ENCODE measurements around the gene MTRF1. TPM values are rescaled to one million over a fixed set of nuclear protein-coding genes. Genes with fewer than 3 reads are reported as not detected.

Gene MTRF1
- total and polyA plus RNA-seq, 2 of the 4 experiments (the other 2 are of a cell fraction): 9.7 to 12.4 TPM

DNA sequence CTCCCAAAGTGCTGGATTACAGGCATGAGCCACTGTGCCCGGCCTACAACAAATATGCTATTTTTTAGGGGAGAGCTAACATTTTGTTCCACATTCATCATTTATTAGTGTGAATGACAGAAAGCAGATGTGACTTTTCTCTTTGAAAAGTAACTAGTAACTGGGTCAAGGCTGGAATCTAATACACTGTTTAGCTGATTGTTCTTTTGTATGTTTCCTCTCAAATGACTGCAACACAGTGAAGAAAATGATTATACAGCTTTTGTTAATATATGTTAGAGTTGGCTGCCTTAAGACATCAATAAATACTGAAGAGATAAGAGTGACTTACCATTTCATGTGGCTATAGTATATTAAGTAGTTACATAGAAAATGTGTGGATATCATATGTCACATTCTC is 27.0 kb downstream of the MTRF1 start:
- Histone ChIP-seq H3K27ac (ENCODE audit: insufficient read depth, low read length) (no peak overlapping the region), H4K5ac (ENCODE audit: low read depth, low read length) (no peak overlapping the region), H2BK120ac (ENCODE audit: low read depth, low read length) (no peak overlapping the region), H3K23ac (ENCODE audit: low read depth, low read length) (no peak overlapping the region), H2AK9ac (replicated peaks; ENCODE audit: low read depth, low read length, poor library complexity) (no peak overlapping the region), H3K9me1 (ENCODE audit: insufficient read depth, low read length) (0 out of 2 replicates have a peak, but pooled peaks cover 2% of the 10 kb centered on the region), H2AK5ac (ENCODE audit: low read depth, low read length) (no peak overlapping the region), H4K8ac (ENCODE audit: low read depth in 2 of 2, low read length in 2 of 2) (no peak overlapping the region), H3K79me1 (ENCODE audit: low read depth in 1 of 2, low read length in 2 of 2) (no peaks in the 10 kb centered on the region), H3K9me3 (ENCODE audit: control insufficient read depth, insufficient read depth, low read length) (no peaks in the 10 kb centered on the region), H2BK5ac (ENCODE audit: low read depth, low read length, poor library complexity, severe bottlenecking) (no peak overlapping the region), H3K4ac (ENCODE audit: low read depth, low read length) (no peak overlapping the region), H3K36me3 (ENCODE audit: control insufficient read depth, insufficient read depth, low read length) (peaks cover 8% of the 10 kb centered on the region; the same call in 1 of the 2 replicates), H3K4me2 (ENCODE audit: low read depth, low read length) (no peak overlapping the region), H3K56ac (ENCODE audit: extremely low read depth, insufficient read depth, low read length) (no peak overlapping the region), H2BK15ac (ENCODE audit: low read depth, low read length) (no peak overlapping the region), H3K4me1 (ENCODE audit: control insufficient read depth, insufficient read depth, low read length) (peaks cover 2% of the 10 kb centered on the region; the same call in 1 of the 2 replicates), H2BK20ac (ENCODE audit: low read depth, low read length) (no peak overlapping the region), H4K91ac (ENCODE audit: insufficient read depth, low read depth, low read length) (no peak overlapping the region), H3K14ac (replicated peaks; ENCODE audit: low read depth, low read length) (no peak overlapping the region), H2AFZ (replicated peaks; ENCODE audit: low read length, poor library complexity) (no peak overlapping the region), H3K4me3 (ENCODE audit: insufficient read depth, low read depth, low read length) (no peak overlapping the region), H3K9ac (ENCODE audit: low read depth, low read length) (no peak overlapping the region), H3K18ac (ENCODE audit: low read depth, low read length) (no peak overlapping the region), H3K27me3 (ENCODE audit: control insufficient read depth, insufficient read depth, low read length) (no peaks in the 10 kb centered on the region), H4K20me1 (ENCODE audit: insufficient read depth, low read length) (no peaks in the 10 kb centered on the region)
- no CpG with 5 or more reads among the region's 1 CpG for WGBS, 2 experiments (ENCODE audit: extremely low coverage in 2 of 2, insufficient read length in 1 of 2)
- no peak for ATAC-seq (ENCODE audit: low read depth)
- dilution Hi-C loops (cut with HindIII; ENCODE audit: low sequenced_read_pairs, unreplicated experiment): no loop called here
- DNase-seq: no peak
- TF ChIP-seq POLR2A (IDR thresholded peaks at IDR 0.05; ENCODE audit: low read depth, low read length): no peak
- no peak for TF ChIP-seq CEBPB (IDR thresholded peaks at IDR 0.05; ENCODE audit: low read depth, low read length)
- TF ChIP-seq CHD1 (IDR thresholded peaks at IDR 0.05; ENCODE audit: low read depth, low read length): no peak
- no peak for TF ChIP-seq FOS (IDR thresholded peaks at IDR 0.05; ENCODE audit: low read depth, low read length)
- no peak for TF ChIP-seq BHLHE40 (IDR thresholded peaks at IDR 0.05; ENCODE audit: low read depth, low read length)
- TF ChIP-seq MAZ (IDR thresholded peaks at IDR 0.05; ENCODE audit: borderline replicate concordance, low read depth, low read length): no peak
- TF ChIP-seq, protein P1, sequence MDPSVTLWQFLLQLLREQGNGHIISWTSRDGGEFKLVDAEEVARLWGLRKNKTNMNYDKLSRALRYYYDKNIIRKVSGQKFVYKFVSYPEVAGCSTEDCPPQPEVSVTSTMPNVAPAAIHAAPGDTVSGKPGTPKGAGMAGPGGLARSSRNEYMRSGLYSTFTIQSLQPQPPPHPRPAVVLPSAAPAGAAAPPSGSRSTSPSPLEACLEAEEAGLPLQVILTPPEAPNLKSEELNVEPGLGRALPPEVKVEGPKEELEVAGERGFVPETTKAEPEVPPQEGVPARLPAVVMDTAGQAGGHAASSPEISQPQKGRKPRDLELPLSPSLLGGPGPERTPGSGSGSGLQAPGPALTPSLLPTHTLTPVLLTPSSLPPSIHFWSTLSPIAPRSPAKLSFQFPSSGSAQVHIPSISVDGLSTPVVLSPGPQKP (IDR thresholded peaks at IDR 0.05; ENCODE audit: borderline replicate concordance, low read depth, low read length): no peak
- TF ChIP-seq, protein P2, sequence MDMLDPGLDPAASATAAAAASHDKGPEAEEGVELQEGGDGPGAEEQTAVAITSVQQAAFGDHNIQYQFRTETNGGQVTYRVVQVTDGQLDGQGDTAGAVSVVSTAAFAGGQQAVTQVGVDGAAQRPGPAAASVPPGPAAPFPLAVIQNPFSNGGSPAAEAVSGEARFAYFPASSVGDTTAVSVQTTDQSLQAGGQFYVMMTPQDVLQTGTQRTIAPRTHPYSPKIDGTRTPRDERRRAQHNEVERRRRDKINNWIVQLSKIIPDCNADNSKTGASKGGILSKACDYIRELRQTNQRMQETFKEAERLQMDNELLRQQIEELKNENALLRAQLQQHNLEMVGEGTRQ (IDR thresholded peaks at IDR 0.05; ENCODE audit: low read depth, low read length): no peak
- TF ChIP-seq RAD21 (IDR thresholded peaks at IDR 0.05; ENCODE audit: low read length): no peak
- TF ChIP-seq, protein P3, sequence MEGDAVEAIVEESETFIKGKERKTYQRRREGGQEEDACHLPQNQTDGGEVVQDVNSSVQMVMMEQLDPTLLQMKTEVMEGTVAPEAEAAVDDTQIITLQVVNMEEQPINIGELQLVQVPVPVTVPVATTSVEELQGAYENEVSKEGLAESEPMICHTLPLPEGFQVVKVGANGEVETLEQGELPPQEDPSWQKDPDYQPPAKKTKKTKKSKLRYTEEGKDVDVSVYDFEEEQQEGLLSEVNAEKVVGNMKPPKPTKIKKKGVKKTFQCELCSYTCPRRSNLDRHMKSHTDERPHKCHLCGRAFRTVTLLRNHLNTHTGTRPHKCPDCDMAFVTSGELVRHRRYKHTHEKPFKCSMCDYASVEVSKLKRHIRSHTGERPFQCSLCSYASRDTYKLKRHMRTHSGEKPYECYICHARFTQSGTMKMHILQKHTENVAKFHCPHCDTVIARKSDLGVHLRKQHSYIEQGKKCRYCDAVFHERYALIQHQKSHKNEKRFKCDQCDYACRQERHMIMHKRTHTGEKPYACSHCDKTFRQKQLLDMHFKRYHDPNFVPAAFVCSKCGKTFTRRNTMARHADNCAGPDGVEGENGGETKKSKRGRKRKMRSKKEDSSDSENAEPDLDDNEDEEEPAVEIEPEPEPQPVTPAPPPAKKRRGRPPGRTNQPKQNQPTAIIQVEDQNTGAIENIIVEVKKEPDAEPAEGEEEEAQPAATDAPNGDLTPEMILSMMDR (conservative IDR thresholded peaks at IDR 0.05; ENCODE audit: low read depth, low read length): no peak
- TF ChIP-seq RCOR1 (IDR thresholded peaks at IDR 0.05; ENCODE audit: insufficient replicate concordance, low read length): no peak
- TF ChIP-seq MAFK (IDR thresholded peaks at IDR 0.05; ENCODE audit: low read depth, low read length): no peak
- CTCF ChIA-PET: no interaction called here
- intact Hi-C loops (cut with micrococcal nuclease): no loop called here
- in situ Hi-C loops (cut with MboI; ENCODE audit: low sequenced_read_pairs): no loop called here
- BruUV-seq (replicated peaks): no TSS peak
- POLR2A ChIA-PET (ENCODE audit: unreplicated experiment): no interaction called here

Measured in IMR-90 (cell line).